Liver (tissue), 9 donors: ENCODE measurements around the gene RBM20. TPM values are rescaled to one million over a fixed set of nuclear protein-coding genes. Genes with fewer than 3 reads are reported as not detected.

ENCODE experiments used
- DNase-seq: peaks from one replicate; pipeline ENCODE4 v3.0.0-alpha.2; 2017; ENCODE audit warnings: low spot score
- H3K27ac ChIP-seq, 2 donors: one replicate each; pipeline ENCODE4 v1.7.0; 2013; ENCODE audit warnings: inconsistent platforms in 2 of 2, low read length in 2 of 2, control low read depth in 1 of 2, low read depth in 1 of 2, mild to moderate bottlenecking in 1 of 2
- H3K27me3 ChIP-seq, 4 donors: one replicate each; pipeline versions ENCODE4 v1.6.1 to v1.7.0; 2013; ENCODE audit warnings: low read length in 3 of 4, inconsistent platforms in 1 of 4, mild to moderate bottlenecking in 1 of 4, moderate library complexity in 1 of 4; ENCODE audit not compliant: control insufficient read depth in 4 of 4, insufficient read depth in 4 of 4
- H3K36me3 ChIP-seq, 4 donors: one replicate each; pipeline versions ENCODE4 v1.6.1 to v1.7.0; 2013; ENCODE audit warnings: low read length in 3 of 4, mild to moderate bottlenecking in 3 of 4, low read depth in 1 of 4, moderate library complexity in 1 of 4; ENCODE audit not compliant: control insufficient read depth in 4 of 4, insufficient read depth in 3 of 4
- H3K4me1 ChIP-seq, 4 donors: one replicate each; pipeline versions ENCODE4 v1.6.1 to v1.7.0; 2013; ENCODE audit warnings: low read length in 3 of 4, mild to moderate bottlenecking in 3 of 4, moderate library complexity in 1 of 4; ENCODE audit not compliant: control insufficient read depth in 4 of 4, insufficient read depth in 4 of 4
- H3K4me3 ChIP-seq, 3 donors: one replicate each; pipeline versions ENCODE4 v1.6.1 to v1.7.0; 2013; ENCODE audit warnings: low read length in 3 of 3, control low read depth in 1 of 3, low read depth in 1 of 3, mild to moderate bottlenecking in 1 of 3
- H3K9ac ChIP-seq, 2 donors: one replicate each; pipeline ENCODE4 v1.7.0; 2013; ENCODE audit warnings: low read length in 2 of 2, mild to moderate bottlenecking in 2 of 2, moderate library complexity in 2 of 2, control low read depth in 1 of 2, low read depth in 1 of 2
- H3K9me3 ChIP-seq, 4 donors: one replicate each; pipeline versions ENCODE4 v1.6.1 to v1.7.0; 2013; ENCODE audit warnings: low read length in 3 of 4; ENCODE audit not compliant: control insufficient read depth in 4 of 4
- ATF3 ChIP-seq: IDR thresholded peaks from 2 replicates; pipeline ENCODE4 v1.6.1; 2016; ENCODE audit warnings: antibody characterized with exemption
- EGR1 ChIP-seq, 2 donors: IDR thresholded peaks; 2 replicates each; pipeline ENCODE4 v1.6.1; 2016 to 2018; ENCODE audit warnings: antibody characterized with exemption in 2 of 2, low read depth in 2 of 2
- FOXA1 ChIP-seq: IDR thresholded peaks from 2 replicates; pipeline ENCODE4 v1.6.1; 2016; ENCODE audit warnings: antibody characterized with exemption
- FOXA2 ChIP-seq: IDR thresholded peaks from 2 replicates; pipeline ENCODE4 v1.6.1; 2016; ENCODE audit warnings: antibody characterized with exemption
- GABPA ChIP-seq, 2 donors: IDR thresholded peaks in 1 of 2; conservative IDR thresholded peaks in 1 of 2; 2 replicates each; pipeline ENCODE4 v1.6.1; 2016; ENCODE audit warnings: antibody characterized with exemption in 2 of 2, mild to moderate bottlenecking in 1 of 2, moderate library complexity in 1 of 2
- HNF4A ChIP-seq, 2 donors: conservative IDR thresholded peaks; 2 replicates each; pipeline ENCODE4 v1.6.1; 2016; ENCODE audit warnings: antibody characterized with exemption in 2 of 2, mild to moderate bottlenecking in 2 of 2
- HNF4G ChIP-seq: IDR thresholded peaks from 2 replicates; pipeline ENCODE4 v1.6.1; 2016; ENCODE audit warnings: antibody characterized with exemption
- JUND ChIP-seq, 2 donors: IDR thresholded peaks; 2 replicates each; pipeline ENCODE4 v1.6.1; 2016; ENCODE audit warnings: antibody characterized with exemption in 2 of 2
- MAX ChIP-seq: IDR thresholded peaks from 2 replicates; pipeline ENCODE4 v1.6.1; 2016; ENCODE audit warnings: antibody characterized with exemption
- NR2F2 ChIP-seq: IDR thresholded peaks from 2 replicates; pipeline ENCODE4 v1.6.1; 2016; ENCODE audit warnings: antibody characterized with exemption
- RAD21 ChIP-seq, 2 donors: IDR thresholded peaks; 2 replicates each; pipeline ENCODE4 v1.6.1; 2016; ENCODE audit warnings: antibody characterized with exemption in 2 of 2, mild to moderate bottlenecking in 2 of 2
- REST ChIP-seq: IDR thresholded peaks from 2 replicates; pipeline ENCODE4 v1.6.1; 2016; ENCODE audit warnings: antibody characterized with exemption, mild to moderate bottlenecking
- RXRA ChIP-seq, 2 donors: IDR thresholded peaks; 2 replicates each; pipeline ENCODE4 v1.6.1; 2017 to 2018; ENCODE audit warnings: antibody characterized with exemption in 2 of 2, mild to moderate bottlenecking in 1 of 2
- SP1 ChIP-seq: IDR thresholded peaks from 2 replicates; pipeline ENCODE4 v1.6.1; 2018; ENCODE audit warnings: antibody characterized with exemption, mild to moderate bottlenecking
- TAF1 ChIP-seq: conservative IDR thresholded peaks from 2 replicates; pipeline ENCODE4 v1.6.1; 2016; ENCODE audit warnings: antibody characterized with exemption, mild to moderate bottlenecking
- YY1 ChIP-seq: IDR thresholded peaks from 2 replicates; pipeline ENCODE4 v1.6.1; 2016; ENCODE audit warnings: antibody characterized with exemption, mild to moderate bottlenecking
- WGBS: extraction: QIAGEN DNeasy Blood & Tissue Kit; methylation state at CpG from one replicate; pipeline ENCODE4 v1.1.7; 2013; 5-methylcytosine and 5-hydroxymethylcytosine counted together
- polyA plus RNA-seq, 2 donors: library from polyadenylated mRNA; stranded (reverse) in 1 of 2; unstranded in 1 of 2; fragments of 200-250 nt in 1 of 2; fragments of >200 nt in 1 of 2; fragmentation: Nextera tagmentation in 1 of 2; extraction: Ambion mirVana in 1 of 2; gene quantifications; one replicate each; pipeline versions ENCODE4 v1.2.1 to v1.2.3, GENCODE V29; 2013 to 2015
- total RNA-seq, 2 donors: library from RNA; depleted of rRNA; stranded (reverse); fragments of >200 nt; gene quantifications; one replicate each; pipeline ENCODE4 v1.2.3, GENCODE V29; 2014
- TF ChIP-seq, protein P1 (sequence below): IDR thresholded peaks from 2 replicates; pipeline ENCODE4 v1.6.1; 2016; ENCODE audit warnings: antibody characterized with exemption
- TF ChIP-seq, protein P2 (sequence below): fragments of 150-350 bp; IDR thresholded peaks from 2 replicates; pipeline ENCODE4 v1.5.1; 2017; ENCODE audit warnings: improper control_type of control experiment, low read depth, low read length; ENCODE audit not compliant: missing input control
- donor health status: healthy.
- donor health status: healthy.
- donor health status: healthy.
- donor health status: healthy.
- donor health status: healthy.

Gene RBM20
- total and polyA plus RNA-seq, 4 donors: 0.03 to 0.08 (median 0.05) TPM; not detected in 1

DNA sequence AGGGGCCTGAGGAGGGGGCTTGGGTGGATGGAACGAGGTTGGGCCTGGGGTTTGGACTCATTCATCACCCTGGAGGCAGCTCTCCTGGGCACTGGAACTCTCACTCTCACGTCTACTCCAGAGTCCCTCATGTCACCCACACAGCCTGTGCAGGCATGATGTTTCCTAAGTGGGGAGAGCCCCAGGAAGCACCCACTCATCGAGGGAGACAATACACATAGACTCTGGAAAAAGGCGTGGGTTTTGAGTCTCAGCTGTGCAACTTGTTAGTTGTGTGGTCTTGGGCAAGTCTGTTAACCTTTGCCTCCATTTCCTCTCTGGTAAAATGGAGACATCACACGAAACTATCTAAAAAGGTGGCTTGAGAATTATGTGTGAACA lies 25.9 kb upstream of the RBM20 start:
- H3K27me3 ChIP-seq: no peaks in the 10 kb centered on the region
- H3K4me3 ChIP-seq: no peak overlapping the region
- TF ChIP-seq FOXA2: no peak
- TF ChIP-seq FOXA1: no peak
- TF ChIP-seq JUND (IDR thresholded peaks at IDR 0.05): no peak
- TF ChIP-seq, protein P1, sequence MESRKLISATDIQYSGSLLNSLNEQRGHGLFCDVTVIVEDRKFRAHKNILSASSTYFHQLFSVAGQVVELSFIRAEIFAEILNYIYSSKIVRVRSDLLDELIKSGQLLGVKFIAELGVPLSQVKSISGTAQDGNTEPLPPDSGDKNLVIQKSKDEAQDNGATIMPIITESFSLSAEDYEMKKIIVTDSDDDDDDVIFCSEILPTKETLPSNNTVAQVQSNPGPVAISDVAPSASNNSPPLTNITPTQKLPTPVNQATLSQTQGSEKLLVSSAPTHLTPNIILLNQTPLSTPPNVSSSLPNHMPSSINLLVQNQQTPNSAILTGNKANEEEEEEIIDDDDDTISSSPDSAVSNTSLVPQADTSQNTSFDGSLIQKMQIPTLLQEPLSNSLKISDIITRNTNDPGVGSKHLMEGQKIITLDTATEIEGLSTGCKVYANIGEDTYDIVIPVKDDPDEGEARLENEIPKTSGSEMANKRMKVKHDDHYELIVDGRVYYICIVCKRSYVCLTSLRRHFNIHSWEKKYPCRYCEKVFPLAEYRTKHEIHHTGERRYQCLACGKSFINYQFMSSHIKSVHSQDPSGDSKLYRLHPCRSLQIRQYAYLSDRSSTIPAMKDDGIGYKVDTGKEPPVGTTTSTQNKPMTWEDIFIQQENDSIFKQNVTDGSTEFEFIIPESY: no peak
- TF ChIP-seq NR2F2: no peak
- TF ChIP-seq REST: no peak
- no peak for TF ChIP-seq RXRA (IDR thresholded peaks at IDR 0.05)
- no peak for TF ChIP-seq YY1
- TF ChIP-seq SP1: no peak
- TF ChIP-seq ATF3: no peak
- TF ChIP-seq RAD21 (IDR thresholded peaks at IDR 0.05): no peak
- TF ChIP-seq TAF1: no peak
- TF ChIP-seq EGR1 (IDR thresholded peaks at IDR 0.05; ENCODE audit: low read depth in 2 of 2): no peak
- TF ChIP-seq, protein P2, sequence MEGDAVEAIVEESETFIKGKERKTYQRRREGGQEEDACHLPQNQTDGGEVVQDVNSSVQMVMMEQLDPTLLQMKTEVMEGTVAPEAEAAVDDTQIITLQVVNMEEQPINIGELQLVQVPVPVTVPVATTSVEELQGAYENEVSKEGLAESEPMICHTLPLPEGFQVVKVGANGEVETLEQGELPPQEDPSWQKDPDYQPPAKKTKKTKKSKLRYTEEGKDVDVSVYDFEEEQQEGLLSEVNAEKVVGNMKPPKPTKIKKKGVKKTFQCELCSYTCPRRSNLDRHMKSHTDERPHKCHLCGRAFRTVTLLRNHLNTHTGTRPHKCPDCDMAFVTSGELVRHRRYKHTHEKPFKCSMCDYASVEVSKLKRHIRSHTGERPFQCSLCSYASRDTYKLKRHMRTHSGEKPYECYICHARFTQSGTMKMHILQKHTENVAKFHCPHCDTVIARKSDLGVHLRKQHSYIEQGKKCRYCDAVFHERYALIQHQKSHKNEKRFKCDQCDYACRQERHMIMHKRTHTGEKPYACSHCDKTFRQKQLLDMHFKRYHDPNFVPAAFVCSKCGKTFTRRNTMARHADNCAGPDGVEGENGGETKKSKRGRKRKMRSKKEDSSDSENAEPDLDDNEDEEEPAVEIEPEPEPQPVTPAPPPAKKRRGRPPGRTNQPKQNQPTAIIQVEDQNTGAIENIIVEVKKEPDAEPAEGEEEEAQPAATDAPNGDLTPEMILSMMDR: no peak
- TF ChIP-seq HNF4A (conservative IDR thresholded peaks at IDR 0.05): no peak
- no peak for TF ChIP-seq GABPA (IDR thresholded peaks at IDR 0.05 in 1 of 2, conservative IDR thresholded peaks at IDR 0.05 in 1 of 2)
- no peak for TF ChIP-seq HNF4G
- TF ChIP-seq MAX: no peak
- no peaks in the 10 kb centered on the region for H3K4me1 ChIP-seq
- H3K9ac ChIP-seq: no peak overlapping the region
- no peaks in the 10 kb centered on the region for H3K9me3 ChIP-seq
- H3K36me3 ChIP-seq: no peaks in the 10 kb centered on the region
- WGBS: 79% methylated on average over 5 of the region's 5 CpGs
- H3K27ac ChIP-seq: no peak overlapping the region
- DNase-seq: no peak
